H1 (cell line): ENCODE results near the gene CPXM1.
A peak's percentile ranks its signal among the peaks of the same experiment; 100 is the strongest.

ENCODE experiments used
- BRCA1 ChIP-seq: IDR thresholded peaks from 2 replicates; pipeline ENCODE4 v1.6.1; 2012; ENCODE audit warnings: low read depth, low read length, improper control_type of control experiment
- CEBPB ChIP-seq: IDR thresholded peaks from 2 replicates; pipeline ENCODE4 v1.6.1; 2012; ENCODE audit warnings: low read depth, low read length
- CTCF ChIP-seq, 3 experiments: IDR thresholded peaks; 1 replicate in 2 of 3; 2 replicates in 1 of 3; pipeline versions ENCODE4 v1.5.1 to v1.6.1; 2011; ENCODE audit warnings: low read length in 3 of 3, mild to moderate bottlenecking in 3 of 3, inconsistent platforms in 2 of 3, low read depth in 1 of 3, moderate library complexity in 1 of 3; ENCODE audit not compliant: insufficient read depth in 1 of 3; ENCODE audit errors: control extremely low read depth in 1 of 3
- EZH2 ChIP-seq: fragments of 200-600 bp; sonication (generic); IDR thresholded peaks from 2 replicates; pipeline ENCODE4 v1.7.1; 2012; ENCODE audit warnings: low read depth, mild to moderate bottlenecking, moderate library complexity, low read length, inconsistent platforms; ENCODE audit not compliant: severe bottlenecking
- GTF2F1 ChIP-seq: IDR thresholded peaks from 2 replicates; pipeline ENCODE4 v1.6.1; 2012; ENCODE audit warnings: low read depth, low read length, improper control_type of control experiment, borderline replicate concordance
- JUN ChIP-seq: IDR thresholded peaks from 2 replicates; pipeline ENCODE4 v1.6.1; 2011; ENCODE audit warnings: low read depth, mild to moderate bottlenecking, improper control_type of control experiment, low read length
- NRF1 ChIP-seq: IDR thresholded peaks from 2 replicates; pipeline ENCODE4 v1.6.1; 2011; ENCODE audit warnings: mild to moderate bottlenecking, low read depth, low read length, improper control_type of control experiment
- POLR2A ChIP-seq, 2 experiments: IDR thresholded peaks; 1 replicate in 1 of 2; 2 replicates in 1 of 2; pipeline ENCODE4 v1.6.1; 2011; ENCODE audit warnings: low read depth in 2 of 2, low read length in 2 of 2, mild to moderate bottlenecking in 2 of 2; ENCODE audit errors: control extremely low read depth in 1 of 2
- POLR2AphosphoS5 ChIP-seq: IDR thresholded peaks from 2 replicates; pipeline ENCODE4 v1.6.1; 2011; ENCODE audit warnings: low read depth, low read length
- RAD21 ChIP-seq, 2 experiments: IDR thresholded peaks in 1 of 2; conservative IDR thresholded peaks in 1 of 2; 2 replicates each; pipeline ENCODE4 v1.6.1; 2011; ENCODE audit warnings: low read depth in 2 of 2, low read length in 2 of 2, improper control_type of control experiment in 1 of 2, inconsistent platforms in 1 of 2, mild to moderate bottlenecking in 1 of 2, moderate library complexity in 1 of 2
- SRF ChIP-seq: IDR thresholded peaks from 2 replicates; pipeline ENCODE4 v1.6.1; 2011; ENCODE audit warnings: mild to moderate bottlenecking, low read depth, low read length, moderate library complexity
- TAF1 ChIP-seq: IDR thresholded peaks from 2 replicates; pipeline ENCODE4 v1.6.1; 2011; ENCODE audit warnings: mild to moderate bottlenecking, low read depth, low read length
- ZNF274 ChIP-seq: IDR thresholded peaks from 2 replicates; pipeline ENCODE4 v1.7.0; 2012; ENCODE audit warnings: low read length, borderline replicate concordance; ENCODE audit errors: extremely low read depth

- no peak for TF ChIP-seq ZNF274
- no peak for TF ChIP-seq TAF1
- no peak for TF ChIP-seq NRF1
- TF ChIP-seq EZH2 = no peak
- no peak for TF ChIP-seq BRCA1
- TF ChIP-seq CTCF (IDR thresholded peaks at IDR 0.05; ENCODE audit: control extremely low read depth in 1 of 3, insufficient read depth in 1 of 3, low read depth in 1 of 3, low read length in 3 of 3) = peak; percentile 46 to 74 (median 70)
- TF ChIP-seq GTF2F1 = no peak
- TF ChIP-seq CEBPB = no peak
- TF ChIP-seq POLR2A (IDR thresholded peaks at IDR 0.05; ENCODE audit: control extremely low read depth in 1 of 2, low read depth in 2 of 2, low read length in 2 of 2) = no peak
- TF ChIP-seq RAD21 (IDR thresholded peaks at IDR 0.05 in 1 of 2, conservative IDR thresholded peaks at IDR 0.05 in 1 of 2; ENCODE audit: low read depth in 2 of 2, low read length in 2 of 2) = peak; percentile 42 to 53
- TF ChIP-seq SRF = no peak
- no peak for TF ChIP-seq JUN
- no peak for TF ChIP-seq POLR2AphosphoS5
Observed at GRCh38 chr20:2816583-2817340, 16.3 kb upstream of the CPXM1 start.
